ENCODE measurements around the gene DCDC2.
"Not testable (repeated sequence)": the region's sequence is repeated elsewhere in the genome, so short reads cannot be mapped to it uniquely, and the experiment has no call there.

Gene DCDC2

DNA sequence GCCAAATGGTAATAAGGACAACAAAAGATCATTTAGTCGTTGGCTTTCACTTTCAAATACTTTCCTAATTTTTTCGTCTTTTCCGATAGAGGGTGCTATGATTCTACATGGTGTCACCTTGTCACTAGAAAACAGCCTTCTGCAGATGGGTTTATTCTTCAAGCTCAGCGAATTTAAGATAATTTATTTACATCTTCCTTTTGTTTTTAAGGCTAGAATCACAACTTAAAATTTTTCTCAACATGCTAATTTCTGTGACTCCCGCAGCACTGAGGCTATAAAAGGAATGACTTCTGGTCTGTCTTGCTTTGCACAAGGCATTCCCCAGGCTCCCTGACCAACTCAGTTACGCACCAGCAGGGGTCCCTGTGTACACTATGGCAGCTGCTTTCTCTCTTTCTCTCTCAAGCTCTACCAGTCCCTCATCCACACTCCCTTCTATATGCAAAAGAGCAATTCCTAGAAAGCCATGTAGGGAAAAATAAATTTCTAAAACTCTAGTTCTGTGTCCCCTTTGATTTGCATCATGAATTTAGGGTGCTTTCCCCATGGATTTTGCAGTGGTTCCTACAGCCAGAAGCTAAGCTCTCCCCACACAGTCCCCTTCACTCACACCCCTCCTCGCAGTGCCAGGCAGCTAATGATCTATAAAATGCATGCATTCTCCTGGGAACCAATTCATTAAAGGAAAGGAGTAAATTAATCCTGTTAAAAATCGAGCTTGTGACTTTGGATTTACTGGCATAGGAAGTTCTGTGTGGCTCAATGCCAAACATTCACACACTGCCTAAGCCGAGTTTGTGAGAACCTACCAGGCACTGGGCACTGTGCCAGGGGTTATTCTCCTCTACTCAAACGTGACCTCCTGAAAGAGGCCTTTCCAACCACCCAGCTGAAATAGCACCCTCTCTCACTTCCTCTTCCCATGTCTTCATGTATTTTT lies 74.5 kb downstream of the DCDC2 start:
- peak; percentile 28 for DNase-seq (ENCODE audit: extremely low spot score, insufficient read length, low read depth)
- FAIRE-seq: peak; percentile 87

- peak; percentile 21 for FAIRE-seq
- no peak for DNase-seq (ENCODE audit: extremely low spot score, insufficient read length, low read depth)
These were observed 83.3 kb downstream of the DCDC2 start for GRCh38 chr6:24274441-24275083.

GRCh38 chr6:24273096-24273870 lies 84.6 kb downstream of the DCDC2 start:
- DNase-seq (ENCODE audit: extremely low spot score, insufficient read length, low read depth): no peak
- FAIRE-seq: no peak

DNA sequence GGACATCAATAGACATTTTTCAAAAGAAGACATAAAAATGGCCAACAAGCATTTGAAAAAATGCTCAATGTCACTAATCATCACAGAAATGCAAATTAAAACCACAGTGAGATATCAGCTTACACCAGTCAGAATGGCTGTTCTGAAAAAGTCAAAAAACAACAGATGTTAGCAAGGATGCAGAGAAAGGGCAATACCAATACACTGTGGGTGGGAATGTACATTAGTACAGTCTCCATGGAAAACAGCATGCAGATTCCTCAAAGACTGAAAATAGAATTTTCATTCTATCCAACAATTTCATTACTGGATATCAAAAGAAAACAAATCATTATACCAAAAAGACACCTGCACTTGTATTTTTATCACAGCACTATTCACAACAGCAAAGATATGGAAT lies 85.3 kb downstream of the DCDC2 start:
- FAIRE-seq (no peak), DNase-seq (ENCODE audit: extremely low spot score, insufficient read length, low read depth) (no peak)

DNA sequence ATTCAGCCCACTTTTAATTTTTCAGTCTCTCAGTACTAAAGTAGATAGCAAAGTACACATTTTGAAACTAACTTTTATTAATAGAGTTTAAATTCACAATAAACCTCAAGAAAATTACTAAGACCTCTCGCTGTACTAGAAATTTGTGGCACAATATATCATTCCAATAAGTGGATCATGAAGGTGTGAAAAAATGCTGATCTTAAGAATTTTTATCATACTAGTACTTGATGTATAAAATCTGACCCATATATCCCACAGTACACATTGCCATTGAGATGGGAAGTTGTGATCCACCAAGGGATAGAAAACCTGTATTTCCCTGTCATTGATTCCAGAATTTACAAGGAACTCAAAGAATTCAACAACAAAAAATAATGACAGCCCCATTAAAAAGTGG lies 85.7 kb downstream of the DCDC2 start:
- FAIRE-seq (no peak), DNase-seq (ENCODE audit: extremely low spot score, insufficient read length, low read depth) (no peak)

GRCh38 chr6:24270011-24270410 lies 87.8 kb downstream of the DCDC2 start:
- DNase-seq (ENCODE audit: extremely low spot score, insufficient read length, low read depth): no peak

GRCh38 chr6:24258214-24258613 lies 99.6 kb downstream of the DCDC2 start:
- DNase-seq (ENCODE audit: extremely low spot score, insufficient read length, low read depth); FAIRE-seq: not testable (repeated sequence)

More at GRCh38 chr6:24270011-24270410, 87.8 kb downstream of the DCDC2 start:
- FAIRE-seq: no peak

DNA sequence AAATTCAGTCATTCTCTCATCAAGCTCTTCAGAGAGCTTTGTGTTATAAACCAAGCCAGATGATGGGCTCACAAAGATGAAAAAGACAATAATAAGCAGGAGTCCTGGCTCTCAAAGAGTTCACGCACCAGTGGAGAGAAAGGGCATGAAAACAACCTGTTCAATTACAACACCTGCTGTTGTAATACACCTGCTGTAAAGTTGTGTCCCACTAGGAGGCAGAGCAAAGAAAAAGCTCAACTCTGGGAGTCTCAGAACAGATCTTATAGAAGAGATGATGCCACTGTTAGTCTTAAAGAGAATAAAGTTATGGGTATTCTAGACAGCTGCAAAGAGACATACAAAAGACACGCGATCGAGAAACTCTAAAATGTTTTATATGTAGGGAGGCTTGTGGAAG lies 100.6 kb downstream of the DCDC2 start:
- DNase-seq (ENCODE audit: extremely low spot score, insufficient read length, low read depth): no peak
- FAIRE-seq: no peak

- FAIRE-seq: peak; percentile 67
- DNase-seq (ENCODE audit: extremely low spot score, insufficient read length, low read depth): peak; percentile 3
These were observed 102.2 kb downstream of the DCDC2 start for GRCh38 chr6:24255676-24256075.

DNA sequence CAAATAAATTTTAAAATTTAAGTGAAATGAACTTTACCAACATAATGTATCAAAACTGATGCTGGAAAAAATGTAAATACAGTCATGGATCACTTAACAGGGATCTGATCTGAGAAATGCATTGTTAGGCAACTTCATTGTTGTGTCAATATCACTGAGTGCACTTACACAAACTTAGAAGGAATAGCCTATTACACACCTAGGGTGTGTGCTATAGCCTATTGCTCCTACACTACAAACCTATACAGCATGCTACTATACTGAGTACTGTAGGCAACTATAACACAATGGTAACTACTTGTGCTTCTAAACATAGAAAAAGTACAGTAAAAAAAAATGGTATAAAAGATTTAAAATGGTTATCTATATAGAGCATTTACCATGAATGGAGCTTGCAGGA lies 104.5 kb downstream of the DCDC2 start:
- DNase-seq (ENCODE audit: extremely low spot score, insufficient read length, low read depth) (no peak), FAIRE-seq (no peak)

DNA sequence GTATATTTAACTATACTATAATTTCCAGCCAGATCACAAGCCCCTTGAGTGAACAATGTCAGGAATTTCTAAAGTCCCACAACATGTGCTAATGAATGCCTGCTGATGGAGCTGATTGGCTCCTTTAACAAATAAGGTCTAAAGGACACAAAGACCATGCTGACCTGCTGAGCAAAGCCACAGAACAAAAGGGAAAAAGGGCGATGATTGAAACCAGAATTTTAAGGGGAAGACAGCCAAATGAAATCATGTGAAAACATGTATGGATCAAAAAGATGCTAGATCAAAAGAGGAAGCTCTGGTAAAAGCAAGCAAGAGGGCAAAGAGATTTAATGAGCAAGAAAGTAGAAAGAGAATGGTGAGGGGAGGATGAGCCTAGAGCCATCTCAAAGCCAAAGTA lies 105.6 kb downstream of the DCDC2 start:
- FAIRE-seq: no peak
- DNase-seq (ENCODE audit: extremely low spot score, insufficient read length, low read depth): no peak

DNA sequence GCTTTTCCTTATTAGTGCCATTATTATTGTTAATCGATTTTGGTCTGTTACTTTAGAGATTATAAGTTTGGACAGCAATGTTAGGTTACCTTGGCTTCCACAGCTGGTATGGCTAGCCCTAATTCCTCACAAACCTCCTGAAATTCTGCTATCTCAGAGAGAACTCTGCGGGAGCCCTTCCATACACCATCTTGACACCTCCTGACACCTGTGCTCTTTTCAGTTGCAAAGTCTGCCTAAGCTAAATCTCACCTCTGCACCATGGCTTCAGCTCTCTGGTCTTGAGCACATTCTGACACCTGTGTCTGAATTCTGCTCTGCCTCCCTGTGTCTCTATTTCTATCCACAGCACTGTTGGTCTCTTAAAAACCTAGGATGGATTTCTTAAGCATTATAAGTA lies 106.5 kb downstream of the DCDC2 start:
- no peak for FAIRE-seq
- DNase-seq (ENCODE audit: extremely low spot score, insufficient read length, low read depth): no peak

- no peak for DNase-seq (ENCODE audit: extremely low spot score, insufficient read length, low read depth)
- FAIRE-seq: no peak
These were observed 107.9 kb downstream of the DCDC2 start for GRCh38 chr6:24249926-24250325.

- DNase-seq (ENCODE audit: extremely low spot score, insufficient read length, low read depth) (no peak), FAIRE-seq (no peak)
These were observed 112.6 kb downstream of the DCDC2 start for GRCh38 chr6:24245275-24245674.

DNA sequence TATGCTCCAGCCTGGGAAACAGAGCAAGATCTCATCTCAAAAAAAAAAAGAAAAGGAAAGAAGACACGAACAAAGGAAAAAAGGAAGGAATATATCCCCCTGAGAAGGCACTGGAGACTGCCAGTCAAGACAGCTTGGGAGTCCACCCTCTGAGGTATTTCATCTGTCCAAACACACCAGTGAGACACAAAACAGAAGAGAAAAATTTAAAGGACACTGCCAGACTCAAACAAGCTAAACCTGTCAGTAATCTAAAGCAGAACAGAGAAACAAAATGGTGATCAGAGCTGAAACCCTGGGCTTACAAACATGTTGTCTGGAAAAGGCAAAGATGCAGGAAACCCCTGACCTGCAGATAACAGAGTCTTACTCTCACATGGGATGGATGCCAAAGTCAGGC lies 114.9 kb downstream of the DCDC2 start:
- FAIRE-seq (no peak), DNase-seq (ENCODE audit: extremely low spot score, insufficient read length, low read depth) (no peak)

DNA sequence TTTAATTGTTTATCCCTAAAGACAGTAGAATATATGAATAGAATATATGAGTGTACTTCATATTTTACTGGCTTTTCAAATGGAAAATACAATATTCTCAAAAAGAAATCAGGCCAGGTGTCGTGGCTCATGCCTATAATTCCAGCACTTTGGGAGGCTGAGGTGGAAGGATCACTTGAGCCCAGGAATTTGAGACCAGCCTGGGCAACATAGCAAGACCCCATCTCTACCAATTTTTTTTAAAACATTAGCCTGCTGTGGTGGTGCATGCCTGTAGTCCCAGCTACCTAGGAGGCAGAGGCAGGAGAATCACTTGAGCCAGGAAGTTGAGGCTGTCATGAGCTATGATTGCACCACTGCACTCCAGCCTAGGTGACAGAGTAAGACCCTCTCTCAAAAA lies 116.1 kb downstream of the DCDC2 start:
- DNase-seq (ENCODE audit: extremely low spot score, insufficient read length, low read depth); FAIRE-seq: not testable (repeated sequence)

GRCh38 chr6:24240943-24241342 lies 116.9 kb downstream of the DCDC2 start:
- DNase-seq (ENCODE audit: extremely low spot score, insufficient read length, low read depth): no peak
- FAIRE-seq: no peak

DNA sequence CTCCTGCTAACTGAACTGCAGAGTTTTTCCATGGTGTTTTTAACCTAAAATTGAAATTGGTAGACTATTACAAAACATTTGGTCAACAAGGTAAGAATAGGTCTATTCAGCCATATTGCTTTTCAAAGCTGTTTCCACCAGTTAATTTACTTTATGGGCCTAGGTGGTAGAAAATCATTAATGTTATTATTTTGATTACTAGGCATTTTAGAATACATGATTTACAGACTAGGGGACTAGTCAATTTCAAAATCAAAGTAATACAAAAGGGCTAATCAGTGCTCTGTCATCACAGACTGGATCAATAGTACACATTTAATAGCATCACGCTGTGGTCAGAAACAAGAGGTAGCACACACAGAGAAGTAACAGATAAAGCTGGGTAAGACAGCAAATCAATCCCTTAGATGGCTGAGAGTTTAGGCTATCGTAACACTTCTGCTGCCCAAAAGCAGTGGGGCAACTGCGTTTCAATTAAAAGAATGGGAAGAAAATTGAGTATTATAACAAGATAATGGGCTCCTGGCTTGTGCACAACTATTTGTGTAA lies 117.4 kb downstream of the DCDC2 start:
- FAIRE-seq (no peak), DNase-seq (ENCODE audit: extremely low spot score, insufficient read length, low read depth) (no peak)

DNA sequence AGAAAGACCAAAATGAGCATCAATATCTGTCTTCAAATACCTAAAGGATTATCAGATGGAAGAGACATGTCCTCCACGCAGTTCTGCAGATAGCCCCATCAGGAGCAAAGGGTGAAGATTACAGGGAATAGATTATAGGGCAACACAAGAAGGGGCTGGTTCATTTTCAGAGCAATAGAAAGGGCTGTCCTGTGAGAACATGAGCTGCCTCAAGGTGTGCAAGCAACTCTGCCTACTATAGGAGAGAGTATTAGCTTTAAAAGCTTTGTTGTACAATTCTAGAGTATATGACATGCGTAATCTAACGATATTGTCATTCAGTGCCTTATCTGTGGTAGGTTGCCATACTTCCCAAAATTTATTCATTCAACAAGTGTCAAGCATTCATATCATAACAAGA lies 119.2 kb downstream of the DCDC2 start:
- DNase-seq (ENCODE audit: extremely low spot score, insufficient read length, low read depth) (no peak), FAIRE-seq (no peak)

- not testable (repeated sequence) for DNase-seq (ENCODE audit: extremely low spot score, insufficient read length, low read depth); FAIRE-seq
These were observed 121.1 kb downstream of the DCDC2 start for GRCh38 chr6:24236779-24237178.

All from GM18507 (cell line).